Activated CD4-positive, alpha-beta memory T cell treated with anti-CD3 and anti-CD28 coated beads for 36 hours (primary cell): Measurements from ENCODE around the gene CERCAM. TPM values are rescaled to one million over a fixed set of nuclear protein-coding genes. Genes with fewer than 3 reads are reported as not detected.

ENCODE experiments used
- CTCF ChIA-PET: fragments of 350-600 bp; sonication (Branson Sonifier 250); formaldehyde crosslinking; loops from one replicate; lab custom pipeline; 2021; ENCODE audit warnings: antibody characterized with exemption, inconsistent platforms; lab: Charles Lee
- POLR2A ChIA-PET: fragments of 350-600 bp; sonication (Branson Sonifier 250); formaldehyde crosslinking; loops from one replicate; lab custom pipeline; 2021; ENCODE audit warnings: antibody characterized with exemption; lab: Charles Lee
- DNase-seq: peaks from one replicate; pipeline ENCODE4 v3.0.0-alpha.2; 2020
- H3K27ac Mint-ChIP-seq: one replicate; pipeline ENCODE4 v1.8.0; 2021; ENCODE audit warnings: mixed read lengths
- H3K27me3 Mint-ChIP-seq: one replicate; pipeline ENCODE4 v1.8.0; 2021; ENCODE audit warnings: mixed read lengths
- H3K36me3 Mint-ChIP-seq: one replicate; pipeline ENCODE4 v1.8.0; 2021; ENCODE audit warnings: mixed read lengths
- H3K4me1 Mint-ChIP-seq: one replicate; pipeline ENCODE4 v1.8.0; 2021; ENCODE audit warnings: low read depth, mixed read lengths
- H3K4me3 Mint-ChIP-seq: one replicate; pipeline ENCODE4 v1.8.0; 2021; ENCODE audit warnings: mild to moderate bottlenecking, mixed read lengths
- H3K9me3 Mint-ChIP-seq: one replicate; pipeline ENCODE4 v1.8.0; 2021; ENCODE audit warnings: mixed read lengths
- intact Hi-C: fragments of 100-400 bp; cut with micrococcal nuclease; formaldehyde crosslinking; loops from one replicate; pipeline ENCODE4 v1.15.1; 2023
- total RNA-seq, 2 experiments: library from RNA; stranded (reverse); gene quantifications; one replicate each; pipeline ENCODE4 v1.2.3, GENCODE V29; 2021

CERCAM gene
- total RNA-seq, 2 experiments from 2014 or later: 1.0 to 1.1 TPM

GRCh38 chr9:128394379-128395168 is 26.1 kb upstream of the CERCAM start:
- intact Hi-C loops: no loop called here
- Mint-ChIP-seq H3K4me1 (peaks cover 5% of the 10 kb centered on the region), H3K4me3 (no peak overlapping the region), H3K36me3 (peaks cover 12% of the 10 kb centered on the region), H3K9me3 (no peaks in the 10 kb centered on the region), H3K27me3 (peaks cover 3% of the 10 kb centered on the region), H3K27ac (no peak overlapping the region)
- POLR2A ChIA-PET: no interaction called here
- no peak for DNase-seq
- CTCF ChIA-PET: no interaction called here

- H3K9me3 Mint-ChIP-seq: no peaks in the 10 kb centered on the region
- peaks cover 5% of the 10 kb centered on the region for H3K4me1 Mint-ChIP-seq
- ChIA-PET CTCF (no interaction called here), POLR2A (no interaction called here)
- no peak overlapping the region for H3K27ac Mint-ChIP-seq
- DNase-seq: no peak
- H3K36me3 Mint-ChIP-seq: peaks cover 5% of the 10 kb centered on the region
- H3K27me3 Mint-ChIP-seq: peaks cover 3% of the 10 kb centered on the region
- H3K4me3 Mint-ChIP-seq: no peak overlapping the region
- intact Hi-C loops: no loop called here
These were observed 23.6 kb upstream of the CERCAM start for GRCh38 chr9:128396970-128397613.

DNA sequence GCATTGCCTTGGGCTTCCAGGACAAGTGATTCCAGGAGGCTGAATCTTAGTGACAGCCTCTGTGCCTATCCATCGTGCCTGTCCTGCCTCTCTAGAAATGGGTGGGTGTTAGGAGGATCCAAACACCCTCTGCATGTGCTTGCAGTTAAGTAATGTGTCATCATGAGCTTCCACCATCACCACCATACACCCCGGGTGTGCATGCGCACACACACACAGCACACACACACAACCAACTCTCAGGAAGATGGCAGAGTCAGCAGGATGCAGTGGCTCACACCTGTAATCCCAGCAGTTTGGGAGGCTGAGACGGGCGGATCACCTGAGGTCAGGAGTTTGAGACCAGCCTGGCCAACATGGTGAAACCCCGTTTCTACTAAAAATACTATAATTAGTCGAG is 22.8 kb upstream of the CERCAM start:
- Mint-ChIP-seq H3K4me3 (no peak overlapping the region), H3K9me3 (no peaks in the 10 kb centered on the region), H3K27ac (no peak overlapping the region), H3K27me3 (peaks cover 3% of the 10 kb centered on the region), H3K4me1 (peaks cover 5% of the 10 kb centered on the region), H3K36me3 (peaks cover 3% of the 10 kb centered on the region)
- DNase-seq: no peak
- intact Hi-C loops: no loop called here
- POLR2A ChIA-PET: no interaction called here
- CTCF ChIA-PET: interaction anchor here (0.7 kb wide), 1 partner anchor 36 kb away, joined by 3 read pairs; no protein-coding TSS in a partner anchor

DNA sequence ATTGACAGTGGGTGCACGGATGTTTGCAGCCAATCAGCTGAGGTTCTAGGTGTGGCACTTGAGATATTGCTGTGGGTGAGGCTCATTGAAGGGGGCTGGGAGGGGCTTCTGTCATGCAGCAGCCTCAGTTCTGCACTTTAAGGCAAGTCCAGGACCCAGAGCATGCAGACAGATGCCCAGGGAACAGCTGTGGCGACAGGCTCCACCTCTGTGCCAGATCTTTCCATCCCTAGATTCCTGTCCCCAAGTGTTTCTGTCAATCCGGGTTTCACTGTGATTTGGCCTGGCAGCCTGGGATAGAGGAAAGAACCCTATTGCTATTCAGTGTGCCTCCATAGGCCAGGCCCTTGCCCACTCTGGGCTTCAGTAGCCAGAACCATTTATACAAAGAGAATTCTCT is 20.8 kb upstream of the CERCAM start:
- POLR2A ChIA-PET: no interaction called here
- Mint-ChIP-seq H3K27ac (no peak overlapping the region), H3K4me3 (no peak overlapping the region), H3K36me3 (no peaks in the 10 kb centered on the region), H3K9me3 (no peaks in the 10 kb centered on the region), H3K27me3 (peaks cover 3% of the 10 kb centered on the region), H3K4me1 (peaks cover 5% of the 10 kb centered on the region)
- no peak for DNase-seq
- CTCF ChIA-PET: no interaction called here
- intact Hi-C loops: no loop called here

GRCh38 chr9:128404560-128404959 is 16.1 kb upstream of the CERCAM start:
- DNase-seq: no peak
- Mint-ChIP-seq H3K27me3 (peaks cover 16% of the 10 kb centered on the region), H3K27ac (no peak overlapping the region), H3K36me3 (no peaks in the 10 kb centered on the region), H3K4me3 (no peak overlapping the region), H3K9me3 (no peaks in the 10 kb centered on the region), H3K4me1 (no peaks in the 10 kb centered on the region)
- CTCF ChIA-PET: no interaction called here
- intact Hi-C loops: no loop called here
- POLR2A ChIA-PET: no interaction called here

GRCh38 chr9:128405077-128405779 is 15.4 kb upstream of the CERCAM start:
- no peak overlapping the region for H3K4me3 Mint-ChIP-seq
- ChIA-PET CTCF (no interaction called here), POLR2A (no interaction called here)
- no peaks in the 10 kb centered on the region for H3K4me1 Mint-ChIP-seq
- H3K9me3 Mint-ChIP-seq: no peaks in the 10 kb centered on the region
- no peaks in the 10 kb centered on the region for H3K36me3 Mint-ChIP-seq
- H3K27ac Mint-ChIP-seq: no peak overlapping the region
- DNase-seq: no peak
- peaks cover 18% of the 10 kb centered on the region for H3K27me3 Mint-ChIP-seq
- intact Hi-C loops: no loop called here

- intact Hi-C loops: no loop called here
- no peak overlapping the region for H3K27ac Mint-ChIP-seq
- CTCF ChIA-PET: no interaction called here
- no peaks in the 10 kb centered on the region for H3K4me1 Mint-ChIP-seq
- no peaks in the 10 kb centered on the region for H3K36me3 Mint-ChIP-seq
- H3K27me3 Mint-ChIP-seq: peaks cover 18% of the 10 kb centered on the region
- POLR2A ChIA-PET: no interaction called here
- no peaks in the 10 kb centered on the region for H3K9me3 Mint-ChIP-seq
- DNase-seq: no peak
- no peak overlapping the region for H3K4me3 Mint-ChIP-seq
These were observed 14.9 kb upstream of the CERCAM start for GRCh38 chr9:128405780-128406171.

DNA sequence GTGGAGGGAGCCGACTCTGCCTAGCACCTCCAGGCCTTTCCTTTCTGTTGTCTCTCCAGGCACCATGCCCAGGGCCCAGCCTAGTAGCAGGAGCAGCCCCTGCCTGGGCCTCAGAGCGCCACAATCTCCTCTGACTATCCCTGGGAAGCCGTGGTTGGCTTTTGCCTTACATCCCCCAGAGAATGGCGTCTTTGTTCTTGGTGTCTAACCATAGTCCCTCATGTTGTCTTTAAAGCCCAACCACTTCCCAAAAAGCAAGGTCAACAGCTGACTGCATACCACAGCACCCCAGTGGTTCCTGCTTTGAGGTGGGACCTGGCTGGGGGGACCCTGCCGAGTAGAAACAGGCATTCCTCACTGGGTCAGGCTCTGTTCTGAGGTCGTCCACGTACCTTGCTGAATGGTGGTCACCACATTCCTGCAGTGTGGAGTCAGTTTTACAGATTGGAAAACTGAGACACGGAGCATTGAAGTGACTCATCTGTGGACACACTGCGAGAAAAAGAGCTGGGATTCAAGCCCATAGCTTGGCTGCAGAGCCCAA is 13.7 kb upstream of the CERCAM start:
- no peak overlapping the region for H3K27ac Mint-ChIP-seq
- H3K36me3 Mint-ChIP-seq: no peaks in the 10 kb centered on the region
- H3K9me3 Mint-ChIP-seq: no peaks in the 10 kb centered on the region
- ChIA-PET POLR2A (no interaction called here), CTCF (interaction anchor here (0.6 to 1.8 kb wide), 3 partner anchors 44 to 810 kb away, joined by 3 to 5 read pairs (median 4); no protein-coding TSS in a partner anchor)
- intact Hi-C loops: no loop called here
- no peak overlapping the region for H3K4me3 Mint-ChIP-seq
- H3K27me3 Mint-ChIP-seq: peaks cover 22% of the 10 kb centered on the region
- no peaks in the 10 kb centered on the region for H3K4me1 Mint-ChIP-seq
- DNase-seq: no peak

DNA sequence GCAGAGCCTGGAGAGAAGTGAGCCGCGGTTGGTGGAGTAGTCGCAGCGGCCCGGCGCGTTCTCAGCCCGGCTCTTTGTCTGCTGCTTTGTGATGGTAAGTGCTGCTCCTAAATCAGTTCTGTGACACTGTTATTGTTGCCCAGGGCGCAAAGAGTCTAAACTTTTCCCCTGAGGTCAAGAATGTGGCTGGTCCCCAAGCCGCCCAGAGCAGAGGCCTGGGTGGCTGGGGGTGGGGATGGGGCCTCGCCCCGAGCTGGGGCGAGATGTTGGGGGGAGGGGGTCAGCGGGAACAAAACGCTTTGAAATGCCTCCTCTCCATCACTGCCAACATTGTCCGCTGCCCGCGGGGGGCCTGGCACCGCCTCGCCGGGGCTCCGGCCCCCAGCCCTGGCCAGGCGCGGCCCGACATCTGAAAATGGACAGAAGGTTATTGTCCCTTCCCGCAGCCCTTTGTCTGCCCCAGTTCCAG is 11.7 kb upstream of the CERCAM start:
- ChIA-PET CTCF (interaction anchor here (4.8 kb wide), 1 partner anchor 47 kb away, joined by 38 read pairs; no protein-coding TSS in a partner anchor), POLR2A (no interaction called here)
- peaks cover 27% of the 10 kb centered on the region for H3K27me3 Mint-ChIP-seq
- no peak overlapping the region for H3K27ac Mint-ChIP-seq
- no peak for DNase-seq
- intact Hi-C loops: no loop called here
- no peaks in the 10 kb centered on the region for H3K36me3 Mint-ChIP-seq
- no peak overlapping the region for H3K4me3 Mint-ChIP-seq
- H3K9me3 Mint-ChIP-seq: no peaks in the 10 kb centered on the region
- H3K4me1 Mint-ChIP-seq: no peaks in the 10 kb centered on the region

DNA sequence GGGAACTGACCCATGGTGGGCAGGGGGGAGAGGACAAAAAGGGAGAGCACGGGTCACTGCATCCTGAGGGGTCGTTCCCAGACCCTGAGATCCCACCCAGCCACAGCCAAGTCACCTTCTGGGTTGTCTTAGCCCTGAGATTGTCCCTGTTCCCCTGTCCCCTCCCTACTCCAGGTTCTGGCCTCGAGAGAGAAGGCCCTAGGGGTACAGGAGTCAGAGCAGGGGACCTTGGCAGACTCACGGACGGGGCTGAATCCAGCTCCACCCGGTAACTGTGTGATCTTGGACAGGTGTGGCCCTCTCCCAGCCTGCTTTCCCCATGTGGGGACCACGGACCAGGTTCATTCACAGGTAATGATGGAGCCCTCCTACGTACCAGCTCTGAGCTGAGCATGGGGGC is 11.2 kb upstream of the CERCAM start:
- DNase-seq: no peak
- ChIA-PET CTCF (interaction anchor here (1.0 to 4.8 kb wide), 3 partner anchors 11 to 47 kb away, joined by 3 to 38 read pairs (median 7); no protein-coding TSS in a partner anchor), POLR2A (no interaction called here)
- H3K27me3 Mint-ChIP-seq: peaks cover 29% of the 10 kb centered on the region
- intact Hi-C loops: no loop called here
- H3K27ac Mint-ChIP-seq: no peak overlapping the region
- no peaks in the 10 kb centered on the region for H3K36me3 Mint-ChIP-seq
- no peaks in the 10 kb centered on the region for H3K4me1 Mint-ChIP-seq
- H3K4me3 Mint-ChIP-seq: no peak overlapping the region
- H3K9me3 Mint-ChIP-seq: no peaks in the 10 kb centered on the region

DNA sequence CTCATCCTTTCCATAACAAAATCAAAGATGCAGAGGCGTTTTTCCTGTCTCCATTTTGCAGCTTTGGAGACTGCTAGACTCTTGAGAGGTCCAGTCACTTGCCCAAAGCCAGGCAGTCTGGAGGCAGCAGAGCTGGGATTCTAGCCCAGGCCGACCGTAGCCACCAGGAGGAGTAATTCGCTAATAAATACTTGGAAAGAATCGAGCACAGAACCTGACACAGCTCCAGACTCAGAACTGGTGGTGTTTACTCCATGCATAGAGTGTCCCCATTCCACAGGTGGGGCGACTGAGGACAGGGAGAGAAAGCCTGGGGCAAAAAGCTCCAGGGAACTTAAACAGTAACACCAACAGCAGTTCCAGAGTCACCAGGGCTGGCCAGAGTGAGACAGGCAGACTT is 10.7 kb upstream of the CERCAM start:
- Mint-ChIP-seq H3K36me3 (no peaks in the 10 kb centered on the region), H3K4me3 (no peak overlapping the region), H3K27me3 (peaks cover 33% of the 10 kb centered on the region), H3K4me1 (no peaks in the 10 kb centered on the region), H3K27ac (no peak overlapping the region), H3K9me3 (no peaks in the 10 kb centered on the region)
- ChIA-PET POLR2A (no interaction called here), CTCF (interaction anchor here (1.0 to 4.8 kb wide), 3 partner anchors 10 to 48 kb away, joined by 3 to 38 read pairs (median 7); no protein-coding TSS in a partner anchor)
- intact Hi-C loops: no loop called here
- DNase-seq: no peak
